GM03348 (cell line): ENCODE measurements around the gene PTPRN2.
"Not testable (repeated sequence)": the region's sequence is repeated elsewhere in the genome, so short reads cannot be mapped to it uniquely, and the experiment has no call there.

Experiments
- DNase-seq: peaks from one replicate; pipeline ENCODE4 v3.0.0; 2012; ENCODE audit warnings: low spot score

The PTPRN2 gene

GRCh38 chr7:157730614-157731013 is 857.0 kb downstream of the PTPRN2 start:
- no peak for DNase-seq

- DNase-seq: no peak
Measured at GRCh38 chr7:157729566-157729965, 858.1 kb downstream of the PTPRN2 start.

GRCh38 chr7:157727964-157728615 is 859.5 kb downstream of the PTPRN2 start:
- no peak for DNase-seq

GRCh38 chr7:157726764-157727163 is 860.9 kb downstream of the PTPRN2 start:
- DNase-seq: no peak

GRCh38 chr7:157725312-157725711 is 862.3 kb downstream of the PTPRN2 start:
- not testable (repeated sequence) for DNase-seq

GRCh38 chr7:157723205-157723604 is 864.4 kb downstream of the PTPRN2 start:
- DNase-seq: no peak

GRCh38 chr7:157722137-157723060 is 865.2 kb downstream of the PTPRN2 start:
- no peak for DNase-seq

GRCh38 chr7:157721468-157722136 is 866.0 kb downstream of the PTPRN2 start:
- no peak for DNase-seq

- DNase-seq: no peak
Measured at GRCh38 chr7:157719705-157720655, 867.6 kb downstream of the PTPRN2 start.

- no peak for DNase-seq
Measured at GRCh38 chr7:157719008-157719682, 868.5 kb downstream of the PTPRN2 start.

- no peak for DNase-seq
Measured at GRCh38 chr7:157718303-157719007, 869.2 kb downstream of the PTPRN2 start.

- DNase-seq: no peak
Measured at GRCh38 chr7:157717211-157718174, 870.1 kb downstream of the PTPRN2 start.

- DNase-seq: no peak
Measured at GRCh38 chr7:157715938-157716280, 871.7 kb downstream of the PTPRN2 start.

GRCh38 chr7:157715071-157715937 is 872.3 kb downstream of the PTPRN2 start:
- DNase-seq: no peak

GRCh38 chr7:157714166-157715070 is 873.2 kb downstream of the PTPRN2 start:
- DNase-seq: no peak

GRCh38 chr7:157713591-157713990 is 874.0 kb downstream of the PTPRN2 start:
- DNase-seq: no peak

GRCh38 chr7:157712666-157713235 is 874.9 kb downstream of the PTPRN2 start:
- no peak for DNase-seq
